Right renal pelvis (tissue), 4 donors: ENCODE results near the gene RAD51B. TPM values are rescaled to one million over a fixed set of nuclear protein-coding genes. Genes with fewer than 3 reads are reported as not detected.

ENCODE experiments used
- DNase-seq, 4 donors: peaks; one replicate each; pipeline ENCODE4 v3.0.0-alpha.2; 2013; ENCODE audit warnings: low read depth in 4 of 4, low spot score in 3 of 4, missing footprints in 1 of 4
- polyA plus RNA-seq, 4 donors: library from polyadenylated mRNA; unstranded; fragments of 120-200 nt; gene quantifications; one replicate each; pipeline ENCODE4 v1.2.1, GENCODE V29; 2013; ENCODE audit not compliant: insufficient read length in 4 of 4

RAD51B gene
- polyA plus RNA-seq, 4 donors = 10.7 to 11.6 (median 11.3) TPM

- DNase-seq = no peak
These were observed 753.5 kb downstream of the RAD51B start for GRCh38 chr14:68573126-68573525.

- DNase-seq = no peak
These were observed 754.1 kb downstream of the RAD51B start for GRCh38 chr14:68573722-68574121.

GRCh38 chr14:68574461-68574860 lies 754.9 kb downstream of the RAD51B start:
- no peak for DNase-seq

- no peak for DNase-seq
These were observed 755.3 kb downstream of the RAD51B start for GRCh38 chr14:68574906-68575305.

GRCh38 chr14:68575426-68575825 lies 755.8 kb downstream of the RAD51B start:
- DNase-seq = no peak

GRCh38 chr14:68576031-68576430 lies 756.5 kb downstream of the RAD51B start:
- no peak for DNase-seq

- DNase-seq = no peak
These were observed 757.1 kb downstream of the RAD51B start for GRCh38 chr14:68576496-68577244.

GRCh38 chr14:68577802-68578541 lies 758.4 kb downstream of the RAD51B start:
- no peak for DNase-seq

- DNase-seq = no peak
These were observed 759.0 kb downstream of the RAD51B start for GRCh38 chr14:68578597-68578996.

- DNase-seq = no peak
These were observed 760.6 kb downstream of the RAD51B start for GRCh38 chr14:68580096-68580645.

GRCh38 chr14:68580671-68581070 lies 761.1 kb downstream of the RAD51B start:
- DNase-seq = no peak

GRCh38 chr14:68583548-68584280 lies 764.1 kb downstream of the RAD51B start:
- DNase-seq = no peak

- no peak for DNase-seq
These were observed 765.2 kb downstream of the RAD51B start for GRCh38 chr14:68584786-68585185.

GRCh38 chr14:68585690-68586089 lies 766.1 kb downstream of the RAD51B start:
- DNase-seq = no peak

GRCh38 chr14:68586896-68587751 lies 767.5 kb downstream of the RAD51B start:
- DNase-seq = no peak

GRCh38 chr14:68587931-68588330 lies 768.4 kb downstream of the RAD51B start:
- DNase-seq = no peak

- peak in 3 of 4 donors; percentile 83 to 87 (median 85) for DNase-seq
These were observed 770.0 kb downstream of the RAD51B start for GRCh38 chr14:68589447-68590200.

GRCh38 chr14:68590201-68590522 lies 770.6 kb downstream of the RAD51B start:
- DNase-seq = no peak

GRCh38 chr14:68591786-68592185 lies 772.2 kb downstream of the RAD51B start:
- no peak for DNase-seq
